Right lobe of liver (tissue), 4 donors: ENCODE results near the gene AGO1.

Experiments
- POLR2A ChIP-seq: fragments of 450-650 bp; IDR thresholded peaks from one replicate; pipeline ENCODE4 v1.6.1; 2017; ENCODE audit warnings: antibody characterized with exemption, mild to moderate bottlenecking
- TF ChIP-seq, protein P1 (sequence below), 4 donors: fragments of 200-600 bp in 3 of 4; fragments of 450-650 bp in 1 of 4; IDR thresholded peaks; one replicate each; pipeline versions ENCODE4 v1.5.1 to v1.8.0; 2016 to 2022; ENCODE audit warnings: antibody characterized with exemption in 4 of 4, mild to moderate bottlenecking in 2 of 4
- donor health status: DM: no; HTN: no; CAD: no.
- donor health status: DM: no; HTN: no; CAD: no.
- donor health status: DM: no; HTN: yes; CAD: no.

DNA sequence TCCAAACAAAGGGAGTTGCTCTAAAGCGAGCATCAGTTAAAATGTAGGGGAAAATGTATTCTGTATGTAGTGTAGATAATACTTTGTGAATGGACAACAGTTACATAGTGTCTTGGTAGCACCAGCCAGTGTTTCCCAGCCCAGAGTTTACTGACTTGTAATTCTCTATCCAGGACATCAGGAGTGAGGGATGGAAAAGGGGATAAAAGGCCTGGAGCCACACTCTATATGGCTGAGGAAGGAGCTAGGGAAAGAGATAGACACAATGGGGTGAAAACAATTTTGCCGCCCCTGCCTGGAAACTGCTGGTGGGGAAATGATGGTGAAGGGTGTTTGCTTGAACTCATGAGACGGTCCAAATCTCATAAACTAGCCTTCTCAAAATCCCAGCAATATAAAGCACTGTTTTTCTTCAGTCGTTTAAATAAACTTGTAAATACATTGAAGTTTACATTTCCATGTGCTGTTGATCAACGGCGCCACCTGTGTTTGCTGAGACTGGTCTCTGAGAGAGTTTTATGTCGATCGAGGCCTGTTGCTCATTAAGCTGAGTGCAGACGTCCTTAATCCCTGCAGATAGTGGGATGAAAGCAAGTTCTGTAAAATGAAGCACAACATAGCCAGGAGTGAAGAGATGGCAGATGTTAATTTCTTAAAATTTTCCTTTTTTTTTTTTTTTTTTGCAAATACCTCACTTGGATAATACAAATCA is 27.9 kb upstream of the AGO1 start:
- TF ChIP-seq, protein P1, sequence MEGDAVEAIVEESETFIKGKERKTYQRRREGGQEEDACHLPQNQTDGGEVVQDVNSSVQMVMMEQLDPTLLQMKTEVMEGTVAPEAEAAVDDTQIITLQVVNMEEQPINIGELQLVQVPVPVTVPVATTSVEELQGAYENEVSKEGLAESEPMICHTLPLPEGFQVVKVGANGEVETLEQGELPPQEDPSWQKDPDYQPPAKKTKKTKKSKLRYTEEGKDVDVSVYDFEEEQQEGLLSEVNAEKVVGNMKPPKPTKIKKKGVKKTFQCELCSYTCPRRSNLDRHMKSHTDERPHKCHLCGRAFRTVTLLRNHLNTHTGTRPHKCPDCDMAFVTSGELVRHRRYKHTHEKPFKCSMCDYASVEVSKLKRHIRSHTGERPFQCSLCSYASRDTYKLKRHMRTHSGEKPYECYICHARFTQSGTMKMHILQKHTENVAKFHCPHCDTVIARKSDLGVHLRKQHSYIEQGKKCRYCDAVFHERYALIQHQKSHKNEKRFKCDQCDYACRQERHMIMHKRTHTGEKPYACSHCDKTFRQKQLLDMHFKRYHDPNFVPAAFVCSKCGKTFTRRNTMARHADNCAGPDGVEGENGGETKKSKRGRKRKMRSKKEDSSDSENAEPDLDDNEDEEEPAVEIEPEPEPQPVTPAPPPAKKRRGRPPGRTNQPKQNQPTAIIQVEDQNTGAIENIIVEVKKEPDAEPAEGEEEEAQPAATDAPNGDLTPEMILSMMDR (IDR thresholded peaks at IDR 0.05) = no peak
- TF ChIP-seq POLR2A = no peak
